Calu3 (cell line): ENCODE data around the gene CFLAR. TPM values are rescaled to one million over a fixed set of nuclear protein-coding genes. Genes with fewer than 3 reads are reported as not detected.

Experiments
- BruUV-seq: library from RNA; stranded (reverse); fragments of 400-500 nt; replicated peaks from 2 replicates; lab custom pipeline; 2021; lab: Mats Ljungman, UMichigan
- CTCF ChIA-PET: fragments of 300-600 bp; sonication (Branson Sonifier 250); formaldehyde crosslinking; loops from one replicate; lab custom pipeline; 2022; ENCODE audit warnings: antibody characterized with exemption; lab: Charles Lee
- DNase-seq: peaks from one replicate; pipeline ENCODE4 v3.0.0; 2022
- H3K27ac Mint-ChIP-seq: one replicate; pipeline ENCODE4 v1.8.0; 2022; ENCODE audit warnings: mixed read lengths; ENCODE audit not compliant: unreplicated experiment
- H3K27me3 Mint-ChIP-seq: one replicate; pipeline ENCODE4 v1.8.0; 2022; ENCODE audit warnings: mixed read lengths; ENCODE audit not compliant: unreplicated experiment
- H3K36me3 Mint-ChIP-seq: one replicate; pipeline ENCODE4 v1.8.0; 2022; ENCODE audit warnings: mild to moderate bottlenecking, moderate library complexity, mixed read lengths; ENCODE audit not compliant: insufficient read depth, unreplicated experiment
- H3K4me1 Mint-ChIP-seq: one replicate; pipeline ENCODE4 v1.8.0; 2022; ENCODE audit warnings: mild to moderate bottlenecking, low read depth, mixed read lengths; ENCODE audit not compliant: unreplicated experiment
- H3K4me3 Mint-ChIP-seq: one replicate; pipeline ENCODE4 v1.8.0; 2022; ENCODE audit warnings: mild to moderate bottlenecking, low read depth, moderate library complexity, mixed read lengths; ENCODE audit not compliant: unreplicated experiment
- H3K9me3 Mint-ChIP-seq: one replicate; pipeline ENCODE4 v1.8.0; 2022; ENCODE audit warnings: low read depth, mixed read lengths; ENCODE audit not compliant: unreplicated experiment
- intact Hi-C: fragments of 100-400 bp; cut with micrococcal nuclease; formaldehyde crosslinking; loops from one replicate; pipeline ENCODE4 v1.10.0; 2022; ENCODE audit not compliant: unreplicated experiment
- total RNA-seq: library from RNA; stranded (reverse); gene quantifications from 2 replicates; pipeline ENCODE4 v1.2.3, GENCODE V29; 2022
- TF ChIP-seq, protein P1 (sequence below): fragments of 200-600 bp; IDR thresholded peaks from one replicate; pipeline ENCODE4 v1.8.0; 2022; ENCODE audit warnings: antibody characterized with exemption; ENCODE audit not compliant: unreplicated experiment

Gene CFLAR
- total RNA-seq, 1 experiment from 2014 or later = 285 TPM

DNA sequence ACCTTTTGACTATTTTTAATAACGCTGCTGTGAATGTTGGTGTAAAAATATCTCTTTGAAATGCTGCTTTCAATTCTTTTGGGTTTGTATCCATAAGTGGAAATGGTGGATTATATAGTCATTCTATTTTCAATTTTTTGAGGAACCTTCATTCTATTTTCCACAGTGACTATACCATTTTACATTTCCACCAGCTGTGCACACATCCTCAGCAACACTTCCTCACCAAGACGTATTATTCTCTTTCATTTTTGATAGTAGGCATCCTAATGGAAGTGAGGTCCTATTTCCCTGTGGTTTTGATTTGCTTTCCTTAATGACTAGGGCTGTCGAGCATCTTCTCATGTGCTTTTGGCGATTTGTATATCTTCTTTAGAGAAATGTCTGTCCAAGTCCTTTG is 81.8 kb downstream of the CFLAR start:
- no peak for DNase-seq
- intact Hi-C loops = no loop called here
- Mint-ChIP-seq H3K36me3 (peaks cover 17% of the 10 kb centered on the region), H3K27me3 (no peaks in the 10 kb centered on the region), H3K27ac (no peak overlapping the region), H3K4me1 (no peaks in the 10 kb centered on the region), H3K9me3 (no peaks in the 10 kb centered on the region), H3K4me3 (no peak overlapping the region)
- CTCF ChIA-PET = no interaction called here
- no TSS peak for BruUV-seq
- TF ChIP-seq, protein P1, sequence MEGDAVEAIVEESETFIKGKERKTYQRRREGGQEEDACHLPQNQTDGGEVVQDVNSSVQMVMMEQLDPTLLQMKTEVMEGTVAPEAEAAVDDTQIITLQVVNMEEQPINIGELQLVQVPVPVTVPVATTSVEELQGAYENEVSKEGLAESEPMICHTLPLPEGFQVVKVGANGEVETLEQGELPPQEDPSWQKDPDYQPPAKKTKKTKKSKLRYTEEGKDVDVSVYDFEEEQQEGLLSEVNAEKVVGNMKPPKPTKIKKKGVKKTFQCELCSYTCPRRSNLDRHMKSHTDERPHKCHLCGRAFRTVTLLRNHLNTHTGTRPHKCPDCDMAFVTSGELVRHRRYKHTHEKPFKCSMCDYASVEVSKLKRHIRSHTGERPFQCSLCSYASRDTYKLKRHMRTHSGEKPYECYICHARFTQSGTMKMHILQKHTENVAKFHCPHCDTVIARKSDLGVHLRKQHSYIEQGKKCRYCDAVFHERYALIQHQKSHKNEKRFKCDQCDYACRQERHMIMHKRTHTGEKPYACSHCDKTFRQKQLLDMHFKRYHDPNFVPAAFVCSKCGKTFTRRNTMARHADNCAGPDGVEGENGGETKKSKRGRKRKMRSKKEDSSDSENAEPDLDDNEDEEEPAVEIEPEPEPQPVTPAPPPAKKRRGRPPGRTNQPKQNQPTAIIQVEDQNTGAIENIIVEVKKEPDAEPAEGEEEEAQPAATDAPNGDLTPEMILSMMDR = no peak

DNA sequence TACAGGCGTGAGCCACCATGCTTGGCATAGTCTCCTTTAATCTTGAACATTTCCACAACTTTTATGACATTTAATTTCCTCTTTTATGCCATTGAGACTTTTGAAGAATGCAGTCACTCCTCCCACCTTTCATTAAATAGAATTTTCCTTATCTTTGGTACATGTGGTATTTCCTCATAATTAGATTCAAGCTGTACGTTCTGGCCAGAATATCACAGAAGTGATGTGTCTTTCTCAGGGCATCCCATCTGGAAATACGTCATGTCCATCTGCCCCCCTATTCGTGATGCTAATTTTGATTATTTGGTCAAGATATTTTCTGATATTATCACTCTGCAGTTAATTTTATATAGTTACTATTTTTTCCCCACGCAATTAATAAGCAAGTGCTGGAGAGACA is 83.9 kb downstream of the CFLAR start:
- DNase-seq = no peak
- intact Hi-C loops = no loop called here

DNA sequence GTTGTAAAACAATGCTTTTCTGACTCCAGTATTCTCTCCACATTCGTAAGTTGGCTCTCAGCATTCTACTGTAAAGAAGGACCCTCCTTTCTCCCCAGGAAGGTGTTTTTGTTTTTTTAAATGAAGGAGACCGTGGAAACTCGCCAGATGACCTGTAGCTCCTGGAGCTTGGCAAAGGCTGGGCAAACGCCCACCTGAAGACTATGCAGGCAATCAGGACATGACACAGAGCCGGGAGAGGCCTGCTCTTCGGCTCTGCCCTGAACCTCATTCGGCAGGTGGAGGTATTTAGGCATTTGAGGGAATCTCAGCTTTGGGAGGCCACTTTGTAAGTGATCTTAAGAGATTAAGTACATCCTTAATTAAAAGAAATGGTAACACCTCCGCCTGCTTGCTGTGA is 84.4 kb downstream of the CFLAR start:
- Mint-ChIP-seq H3K4me3 (no peak overlapping the region), H3K36me3 (peaks cover 10% of the 10 kb centered on the region), H3K4me1 (no peaks in the 10 kb centered on the region), H3K27me3 (no peaks in the 10 kb centered on the region), H3K9me3 (no peaks in the 10 kb centered on the region), H3K27ac (no peak overlapping the region)
- intact Hi-C loops = no loop called here
- TF ChIP-seq, protein P1 = no peak
- BruUV-seq = no TSS peak
- CTCF ChIA-PET = no interaction called here
- DNase-seq = no peak

More for the DNA sequence above, 83.9 kb downstream of the CFLAR start:
- BruUV-seq = no TSS peak
- H3K27ac Mint-ChIP-seq = no peak overlapping the region
- CTCF ChIA-PET = no interaction called here
- TF ChIP-seq, protein P1 = no peak
- H3K27me3 Mint-ChIP-seq = no peaks in the 10 kb centered on the region
- H3K4me1 Mint-ChIP-seq = no peaks in the 10 kb centered on the region
- H3K4me3 Mint-ChIP-seq = no peak overlapping the region
- H3K9me3 Mint-ChIP-seq = no peaks in the 10 kb centered on the region
- peaks cover 11% of the 10 kb centered on the region for H3K36me3 Mint-ChIP-seq

DNA sequence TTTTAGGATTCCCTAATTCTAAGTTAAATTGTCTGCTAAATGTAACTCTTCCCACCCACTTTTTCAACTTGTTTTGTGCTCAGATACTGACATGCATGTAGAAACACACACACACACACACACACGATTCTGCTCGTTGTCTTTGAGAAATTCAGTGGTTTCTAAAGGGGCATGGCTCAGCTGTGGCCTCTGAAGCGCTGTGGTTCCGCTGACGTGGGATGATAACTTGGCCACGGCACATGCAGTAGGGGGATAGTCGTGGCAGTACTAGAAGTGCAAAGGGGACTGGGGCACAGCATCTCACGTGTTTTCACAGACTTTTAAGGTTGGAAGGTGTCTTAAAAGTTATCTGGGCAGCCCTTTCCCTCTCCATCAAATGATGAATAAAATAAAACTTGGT is 85.4 kb downstream of the CFLAR start:
- no TSS peak for BruUV-seq
- Mint-ChIP-seq H3K36me3 (peaks cover 4% of the 10 kb centered on the region), H3K4me1 (no peaks in the 10 kb centered on the region), H3K4me3 (no peak overlapping the region), H3K27me3 (no peaks in the 10 kb centered on the region), H3K27ac (no peak overlapping the region), H3K9me3 (no peaks in the 10 kb centered on the region)
- intact Hi-C loops = no loop called here
- TF ChIP-seq, protein P1 = no peak
- CTCF ChIA-PET = interaction anchor here (0.7 kb wide), 1 partner anchor 142 kb away, joined by 3 read pairs; no protein-coding TSS in a partner anchor
- no peak for DNase-seq
